OCI-LY7 (cell line): ENCODE measurements around the gene KLK6. TPM values are rescaled to one million over a fixed set of nuclear protein-coding genes. Genes with fewer than 3 reads are reported as not detected.

Experiments used
- BruUV-seq: library from RNA; stranded (reverse); fragments of 400-500 nt; replicated peaks from 2 replicates; lab custom pipeline; 2021; lab: Mats Ljungman, UMichigan
- CTCF ChIA-PET: fragments of 300-600 bp; sonication (Branson Sonifier 250); formaldehyde crosslinking; loops from one replicate; lab custom pipeline; 2022; ENCODE audit warnings: antibody characterized with exemption; ENCODE audit not compliant: unreplicated experiment; lab: Charles Lee
- POLR2A ChIA-PET: fragments of 300-600 bp; sonication (Branson Sonifier 250); formaldehyde crosslinking; loops from one replicate; lab custom pipeline; 2022; ENCODE audit warnings: antibody characterized with exemption; lab: Charles Lee
- DNase-seq: peaks from one replicate; pipeline ENCODE4 v3.0.0-alpha.2; 2015; ENCODE audit warnings: low spot score
- H2AFZ ChIP-seq: fragments of 200-600 bp; sonication (generic), shearing (Covaris generic); 2 replicates; pipeline ENCODE4 v1.6.1; 2014; ENCODE audit warnings: mild to moderate bottlenecking, antibody characterized with exemption, low read length, moderate library complexity
- H3K27ac ChIP-seq: fragments of 200-600 bp; sonication (generic); 2 replicates; pipeline ENCODE4 v1.5.1; 2014; ENCODE audit warnings: mixed run types, low read depth, mild to moderate bottlenecking, moderate library complexity, low read length, inconsistent platforms; ENCODE audit not compliant: poor library complexity, severe bottlenecking
- H3K36me3 ChIP-seq: fragments of 200-600 bp; sonication (generic); 2 replicates; pipeline ENCODE4 v1.6.1; 2014; ENCODE audit warnings: mild to moderate bottlenecking, antibody characterized with exemption, low read length, moderate library complexity, mixed read lengths; ENCODE audit not compliant: insufficient read depth
- H3K4me1 ChIP-seq: fragments of 200-600 bp; sonication (generic); 2 replicates; pipeline ENCODE4 v1.5.1; 2014; ENCODE audit warnings: mild to moderate bottlenecking, low read length; ENCODE audit not compliant: insufficient read depth, poor library complexity, severe bottlenecking
- H3K4me2 ChIP-seq: fragments of 200-600 bp; sonication (generic); 2 replicates; pipeline ENCODE4 v1.6.1; 2014; ENCODE audit warnings: mild to moderate bottlenecking, low read length
- H3K4me3 ChIP-seq: fragments of 200-600 bp; sonication (generic); 2 replicates; pipeline ENCODE4 v1.5.1; 2014; ENCODE audit warnings: mild to moderate bottlenecking, low read depth, low read length; ENCODE audit not compliant: poor library complexity, severe bottlenecking
- H3K79me2 ChIP-seq: fragments of 200-600 bp; sonication (generic); 2 replicates; pipeline ENCODE4 v1.6.1; 2016; ENCODE audit warnings: low read depth, mild to moderate bottlenecking, low read length, moderate library complexity, mixed read lengths; ENCODE audit not compliant: insufficient read depth
- H3K9me2 ChIP-seq: fragments of 200-600 bp; sonication (generic); 2 replicates; pipeline ENCODE4 v1.6.1; 2016; ENCODE audit warnings: mild to moderate bottlenecking, low read length, mixed read lengths; ENCODE audit not compliant: insufficient read depth
- H3K9me3 ChIP-seq: fragments of 200-600 bp; sonication (generic); 2 replicates; pipeline ENCODE4 v1.6.1; 2014; ENCODE audit warnings: mild to moderate bottlenecking, mixed run types, low read length, mixed read lengths
- H4K20me1 ChIP-seq: fragments of 200-600 bp; sonication (generic); 2 replicates; pipeline ENCODE4 v1.6.1; 2014; ENCODE audit warnings: mild to moderate bottlenecking, antibody characterized with exemption, low read length, moderate library complexity, mixed read lengths; ENCODE audit not compliant: insufficient read depth
- EZH2phosphoT487 ChIP-seq: fragments of 200-600 bp; sonication (generic); IDR thresholded peaks from 2 replicates; pipeline ENCODE4 v1.6.1; 2018; ENCODE audit warnings: low read depth, borderline replicate concordance, mild to moderate bottlenecking, mixed run types, antibody characterized with exemption, low read length, moderate library complexity, mixed read lengths
- intact Hi-C: fragments of 100-400 bp; cut with micrococcal nuclease; formaldehyde crosslinking; loops from one replicate; pipeline ENCODE4 v1.10.0; 2022; ENCODE audit not compliant: unreplicated experiment
- total RNA-seq, 2 experiments: library from RNA; depleted of rRNA in 1 of 2; stranded (reverse); fragments of >200 nt in 1 of 2; shearing (Covaris generic) in 1 of 2; gene quantifications; 2 replicates each; pipeline ENCODE4 v1.2.3, GENCODE V29; 2014 to 2022
- TF ChIP-seq, protein P1 (sequence below): fragments of 200-600 bp; sonication (generic); conservative IDR thresholded peaks from 2 replicates; pipeline ENCODE4 v1.5.1; 2014; ENCODE audit warnings: mild to moderate bottlenecking, antibody characterized with exemption, low read length, moderate library complexity, mixed read lengths

The KLK6 gene
- total RNA-seq, 2 experiments from 2014 or later = not detected

DNA sequence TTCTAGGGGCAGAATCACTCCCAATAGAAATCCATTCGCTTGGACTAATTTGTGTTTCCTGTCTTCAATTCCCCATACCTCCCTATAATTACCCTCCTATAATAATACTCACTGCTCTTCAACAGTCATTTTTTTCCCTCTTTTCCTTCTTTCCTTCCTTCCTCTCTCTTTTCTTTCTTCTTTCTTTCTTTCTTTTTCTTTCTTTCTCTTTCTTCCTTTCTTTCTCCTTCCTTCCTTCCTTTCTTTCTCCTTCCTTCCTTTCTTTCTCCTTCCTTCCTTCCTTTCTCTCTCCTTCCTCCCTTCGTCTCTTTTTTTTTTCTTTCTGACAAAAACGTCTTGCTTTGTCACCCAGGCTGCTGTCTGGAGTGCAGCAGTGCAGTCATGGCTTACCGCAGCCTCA is 24.6 kb downstream of the KLK6 start:
- no TSS peak for BruUV-seq

DNA sequence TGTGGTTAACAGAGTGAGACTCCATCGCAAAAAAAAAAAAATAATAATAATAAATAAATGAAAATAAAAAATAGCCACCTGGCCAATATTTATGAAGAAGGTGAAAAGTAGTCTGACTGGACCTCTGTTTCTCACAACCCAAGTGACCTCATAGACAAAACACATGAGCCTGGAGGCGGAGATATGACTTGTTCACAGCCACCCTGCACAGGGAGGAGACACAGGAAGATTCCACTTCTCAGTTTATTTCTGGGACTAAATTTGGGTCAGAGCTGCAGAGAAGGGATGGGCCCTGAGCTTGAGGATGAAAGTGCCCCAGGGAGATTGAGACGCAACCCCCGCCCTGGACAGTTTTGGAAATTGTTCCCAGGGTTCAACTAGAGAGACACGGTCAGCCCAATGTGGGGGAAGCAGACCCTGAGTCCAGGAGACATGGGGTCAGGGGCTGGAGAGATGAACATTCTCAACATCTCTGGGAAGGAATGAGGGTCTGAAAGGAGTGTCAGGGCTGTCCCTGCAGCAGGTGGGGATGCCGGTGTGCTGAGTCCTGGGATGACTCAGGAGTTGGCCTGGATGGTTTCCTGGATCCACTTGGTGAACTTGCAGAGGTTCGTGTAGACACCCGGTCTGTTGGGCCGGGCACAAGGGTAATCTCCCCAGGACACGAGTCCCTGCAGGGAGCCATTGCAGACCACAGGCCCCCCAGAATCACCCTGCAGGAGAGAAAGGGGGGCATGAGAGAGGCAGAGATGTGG is 26.1 kb downstream of the KLK6 start:
- H3K9me2 ChIP-seq = no peaks in the 10 kb centered on the region
- POLR2A ChIA-PET = no interaction called here
- no peaks in the 10 kb centered on the region for H3K9me3 ChIP-seq
- no peaks in the 10 kb centered on the region for H4K20me1 ChIP-seq
- no peak overlapping the region for H3K4me3 ChIP-seq
- no peaks in the 10 kb centered on the region for H3K79me2 ChIP-seq
- no peak for DNase-seq
- H3K4me1 ChIP-seq = no peaks in the 10 kb centered on the region
- intact Hi-C loops = no loop called here
- H3K27ac ChIP-seq = no peak overlapping the region
- no TSS peak for BruUV-seq
- H3K36me3 ChIP-seq = no peaks in the 10 kb centered on the region
- H2AFZ ChIP-seq = no peak overlapping the region
- CTCF ChIA-PET = no interaction called here
- TF ChIP-seq, protein P1, sequence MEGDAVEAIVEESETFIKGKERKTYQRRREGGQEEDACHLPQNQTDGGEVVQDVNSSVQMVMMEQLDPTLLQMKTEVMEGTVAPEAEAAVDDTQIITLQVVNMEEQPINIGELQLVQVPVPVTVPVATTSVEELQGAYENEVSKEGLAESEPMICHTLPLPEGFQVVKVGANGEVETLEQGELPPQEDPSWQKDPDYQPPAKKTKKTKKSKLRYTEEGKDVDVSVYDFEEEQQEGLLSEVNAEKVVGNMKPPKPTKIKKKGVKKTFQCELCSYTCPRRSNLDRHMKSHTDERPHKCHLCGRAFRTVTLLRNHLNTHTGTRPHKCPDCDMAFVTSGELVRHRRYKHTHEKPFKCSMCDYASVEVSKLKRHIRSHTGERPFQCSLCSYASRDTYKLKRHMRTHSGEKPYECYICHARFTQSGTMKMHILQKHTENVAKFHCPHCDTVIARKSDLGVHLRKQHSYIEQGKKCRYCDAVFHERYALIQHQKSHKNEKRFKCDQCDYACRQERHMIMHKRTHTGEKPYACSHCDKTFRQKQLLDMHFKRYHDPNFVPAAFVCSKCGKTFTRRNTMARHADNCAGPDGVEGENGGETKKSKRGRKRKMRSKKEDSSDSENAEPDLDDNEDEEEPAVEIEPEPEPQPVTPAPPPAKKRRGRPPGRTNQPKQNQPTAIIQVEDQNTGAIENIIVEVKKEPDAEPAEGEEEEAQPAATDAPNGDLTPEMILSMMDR = no peak
- no peak for TF ChIP-seq EZH2phosphoT487
- H3K4me2 ChIP-seq = no peak overlapping the region

More for the DNA sequence above, 24.6 kb downstream of the KLK6 start:
- intact Hi-C loops = no loop called here
- ChIA-PET CTCF (no interaction called here), POLR2A (no interaction called here)
- no peak for DNase-seq
- Histone ChIP-seq H3K27ac (no peak overlapping the region), H3K9me3 (no peaks in the 10 kb centered on the region), H3K4me2 (no peak overlapping the region), H3K36me3 (no peaks in the 10 kb centered on the region), H3K79me2 (no peaks in the 10 kb centered on the region), H3K4me3 (no peak overlapping the region), H2AFZ (no peak overlapping the region), H3K4me1 (no peaks in the 10 kb centered on the region), H3K9me2 (no peaks in the 10 kb centered on the region), H4K20me1 (no peaks in the 10 kb centered on the region)
- TF ChIP-seq, protein P1 = no peak
- no peak for TF ChIP-seq EZH2phosphoT487

DNA sequence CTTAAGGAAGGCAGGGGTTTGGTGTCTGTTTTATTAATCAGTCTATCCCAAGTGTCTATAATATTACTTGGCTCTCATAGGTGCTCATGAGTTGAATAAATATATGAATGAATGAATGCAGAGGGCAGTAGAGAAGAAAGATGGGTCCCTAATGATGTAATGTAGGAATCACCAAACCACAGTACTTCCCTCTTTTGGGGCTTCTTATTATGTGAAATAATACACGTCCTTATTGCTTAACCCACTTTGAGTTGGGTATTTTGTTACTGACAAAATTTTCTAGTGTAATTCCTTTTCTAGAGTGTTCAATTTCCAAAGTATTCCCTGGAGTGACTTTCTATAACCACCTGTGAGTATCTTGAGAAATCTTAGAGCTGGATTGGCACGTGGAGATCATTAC is 29.8 kb downstream of the KLK6 start:
- Histone ChIP-seq H3K4me3 (no peak overlapping the region), H3K4me1 (no peaks in the 10 kb centered on the region), H3K9me3 (no peaks in the 10 kb centered on the region), H3K27ac (no peak overlapping the region), H3K9me2 (no peaks in the 10 kb centered on the region), H3K79me2 (no peaks in the 10 kb centered on the region), H2AFZ (no peak overlapping the region), H3K36me3 (no peaks in the 10 kb centered on the region), H4K20me1 (no peaks in the 10 kb centered on the region), H3K4me2 (no peak overlapping the region)
- CTCF ChIA-PET = no interaction called here
- BruUV-seq = no TSS peak
- TF ChIP-seq, protein P1 = no peak
- TF ChIP-seq EZH2phosphoT487 = no peak
- intact Hi-C loops = no loop called here
- DNase-seq = no peak
- POLR2A ChIA-PET = no interaction called here
